Muscle of leg (tissue), 11 donors: ENCODE results near the gene PLEKHA1. TPM values are rescaled to one million over a fixed set of nuclear protein-coding genes. Genes with fewer than 3 reads are reported as not detected.

Experiments used
- DNase-seq: peaks from one replicate; pipeline ENCODE4 v3.0.0; 2013
- H3K27ac ChIP-seq: one replicate; pipeline ENCODE4 v1.5.1; 2013; ENCODE audit warnings: mild to moderate bottlenecking, low read length, control low read depth
- H3K27me3 ChIP-seq: one replicate; pipeline ENCODE4 v1.6.1; 2013; ENCODE audit warnings: low read length; ENCODE audit not compliant: control insufficient read depth, insufficient read depth
- H3K36me3 ChIP-seq: one replicate; pipeline ENCODE4 v1.6.1; 2013; ENCODE audit warnings: low read length; ENCODE audit not compliant: control insufficient read depth, insufficient read depth
- H3K4me1 ChIP-seq: one replicate; pipeline ENCODE4 v1.6.1; 2013; ENCODE audit warnings: low read length; ENCODE audit not compliant: control insufficient read depth, insufficient read depth
- H3K4me3 ChIP-seq: one replicate; pipeline ENCODE4 v1.5.1; 2013; ENCODE audit warnings: low read length, control low read depth
- H3K9me3 ChIP-seq: replicated peaks from 2 replicates; pipeline ENCODE4 v1.6.1; 2013; ENCODE audit warnings: low read depth, low read length; ENCODE audit not compliant: control insufficient read depth
- WGBS: methylation state at CpG from one replicate; pipeline ENCODE4 v1.1.5; 2013; ENCODE audit warnings: missing lambda C conversion rate; ENCODE audit not compliant: insufficient coverage; 5-methylcytosine and 5-hydroxymethylcytosine counted together
- polyA plus RNA-seq, 8 donors: library from polyadenylated mRNA; unstranded; fragments of 120-200 nt; gene quantifications; one replicate each; pipeline versions ENCODE4 v1.2.1 to v1.2.3, GENCODE V29; 2013; ENCODE audit warnings: inconsistent platforms in 1 of 8, low replicate concordance in 1 of 8; ENCODE audit not compliant: insufficient read length in 8 of 8, insufficient read depth in 1 of 8
- total RNA-seq: library from RNA; stranded (reverse); fragments of 120-200 nt; gene quantifications from one replicate; pipeline ENCODE4 v1.2.4, GENCODE V29; 2013

Gene PLEKHA1
- total and polyA plus RNA-seq, 9 donors, result 22.0 to 36.3 (median 29.9) TPM

- peak overlapping the region; percentile 75 for H3K27ac ChIP-seq
- peaks cover 9% of the 10 kb centered on the region for H3K27me3 ChIP-seq
- no peak overlapping the region for H3K4me3 ChIP-seq
- no peaks in the 10 kb centered on the region for H3K9me3 ChIP-seq
- DNase-seq, result peak; percentile 87
- no peaks in the 10 kb centered on the region for H3K36me3 ChIP-seq
- 7% methylated on average over 5 of the region's 12 CpGs for WGBS
- H3K4me1 ChIP-seq, result peaks cover 31% of the 10 kb centered on the region
These were observed 100.6 kb downstream of the PLEKHA1 start for GRCh38 chr10:122475100-122475499.

GRCh38 chr10:122475591-122476332 is 101.3 kb downstream of the PLEKHA1 start:
- Histone ChIP-seq H3K27ac (peak overlapping the region; percentile 72), H3K9me3 (no peaks in the 10 kb centered on the region), H3K36me3 (no peaks in the 10 kb centered on the region), H3K4me3 (no peak overlapping the region), H3K27me3 (peaks cover 8% of the 10 kb centered on the region), H3K4me1 (peaks cover 31% of the 10 kb centered on the region)
- WGBS, result 12% methylated on average over 9 of the region's 16 CpGs
- DNase-seq, result peak; percentile 45

GRCh38 chr10:122476333-122476695 is 101.8 kb downstream of the PLEKHA1 start:
- H3K27ac ChIP-seq, result peak overlapping the region; percentile 72
- H3K4me3 ChIP-seq, result no peak overlapping the region
- 56% methylated on average over 3 of the region's 6 CpGs for WGBS
- peaks cover 7% of the 10 kb centered on the region for H3K27me3 ChIP-seq
- no peaks in the 10 kb centered on the region for H3K36me3 ChIP-seq
- peaks cover 31% of the 10 kb centered on the region for H3K4me1 ChIP-seq
- DNase-seq, result no peak
- H3K9me3 ChIP-seq, result no peaks in the 10 kb centered on the region

GRCh38 chr10:122477436-122477835 is 102.9 kb downstream of the PLEKHA1 start:
- Histone ChIP-seq H3K4me1 (peaks cover 31% of the 10 kb centered on the region), H3K27me3 (peaks cover 5% of the 10 kb centered on the region), H3K4me3 (no peak overlapping the region), H3K36me3 (no peaks in the 10 kb centered on the region), H3K9me3 (no peaks in the 10 kb centered on the region), H3K27ac (no peak overlapping the region)
- 77% methylated on average over 5 of the region's 5 CpGs for WGBS
- no peak for DNase-seq

- no peak overlapping the region for H3K4me3 ChIP-seq
- 24% methylated on average over 3 of the region's 7 CpGs for WGBS
- no peaks in the 10 kb centered on the region for H3K9me3 ChIP-seq
- peak; percentile 77 for DNase-seq
- no peak overlapping the region for H3K27ac ChIP-seq
- H3K27me3 ChIP-seq, result peaks cover 4% of the 10 kb centered on the region
- H3K4me1 ChIP-seq, result peaks cover 31% of the 10 kb centered on the region
- H3K36me3 ChIP-seq, result no peaks in the 10 kb centered on the region
These were observed 104.5 kb downstream of the PLEKHA1 start for GRCh38 chr10:122478971-122479370.

GRCh38 chr10:122480146-122480833 is 105.8 kb downstream of the PLEKHA1 start:
- no peak for DNase-seq
- WGBS, result 92% methylated on average over 7 of the region's 10 CpGs

GRCh38 chr10:122481296-122482056 is 107.0 kb downstream of the PLEKHA1 start:
- DNase-seq, result no peak
- H3K27ac ChIP-seq, result no peak overlapping the region
- H3K27me3 ChIP-seq, result peaks cover 2% of the 10 kb centered on the region
- H3K36me3 ChIP-seq, result no peaks in the 10 kb centered on the region
- H3K4me3 ChIP-seq, result no peak overlapping the region
- WGBS, result 100% methylated on average over 2 of the region's 6 CpGs
- H3K4me1 ChIP-seq, result peaks cover 24% of the 10 kb centered on the region
- no peaks in the 10 kb centered on the region for H3K9me3 ChIP-seq

More at GRCh38 chr10:122480146-122480833, 105.8 kb downstream of the PLEKHA1 start:
- H3K9me3 ChIP-seq, result no peaks in the 10 kb centered on the region
- peaks cover 2% of the 10 kb centered on the region for H3K27me3 ChIP-seq
- H3K36me3 ChIP-seq, result no peaks in the 10 kb centered on the region
- H3K27ac ChIP-seq, result no peak overlapping the region
- no peak overlapping the region for H3K4me3 ChIP-seq
- peaks cover 26% of the 10 kb centered on the region for H3K4me1 ChIP-seq

Other genes with a start within 250 kb of the PLEKHA1 start
- 0.27 TPM for gene BTBD16, start 103.4 kb upstream of the PLEKHA1 start, total RNA-seq
- under 1 TPM in 2 of 8 donors, not detected in 6; 0.40 to 0.50 TPM for gene BTBD16, start 103.4 kb upstream of the PLEKHA1 start, polyA plus RNA-seq
- gene ARMS2, start 79.9 kb downstream of the PLEKHA1 start, total RNA-seq, result not detected
- not detected for gene ARMS2, start 79.9 kb downstream of the PLEKHA1 start, polyA plus RNA-seq
- 219 TPM for gene HTRA1, start 86.8 kb downstream of the PLEKHA1 start, total RNA-seq
- gene HTRA1, start 86.8 kb downstream of the PLEKHA1 start, polyA plus RNA-seq, result 100 to 1,000 TPM in 4 of 8 donors, 10 to 100 TPM in 4; 54.2 to 325 (median 105) TPM
- gene DMBT1, start 186.0 kb downstream of the PLEKHA1 start, total RNA-seq, result under 0.01 TPM
- 10 to 100 TPM in 1 of 8 donors, 1 to 10 TPM in 1, under 1 TPM in 3, not detected in 3; 0.05 to 14.3 (median 0.75) TPM for gene DMBT1, start 186.0 kb downstream of the PLEKHA1 start, polyA plus RNA-seq